ENCODE data around the gene MYO16.

The MYO16 gene

DNA sequence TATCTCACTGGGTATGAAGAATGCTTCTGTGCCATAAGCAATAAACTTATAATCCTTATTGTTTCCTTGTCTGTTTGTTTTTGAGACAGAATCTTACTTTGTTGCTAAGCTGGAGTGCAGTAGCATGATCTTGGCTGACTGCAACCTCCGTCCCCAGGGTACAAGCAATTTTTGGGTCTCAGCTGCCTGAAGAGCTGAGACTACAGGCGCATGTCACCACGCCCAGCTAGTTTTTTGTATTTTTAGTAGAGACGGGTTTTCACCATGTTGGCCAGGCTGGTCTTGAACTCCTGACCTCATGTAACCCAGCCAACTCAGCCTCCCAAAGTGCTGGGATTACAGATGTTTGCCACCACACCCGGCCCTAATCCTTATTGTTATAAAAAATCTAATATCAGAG lies 112.5 kb downstream of the MYO16 start:
- Histone ChIP-seq H3K27me3 (ENCODE audit: insufficient read depth, low read length) (no peaks in the 10 kb centered on the region), H3K9ac (ENCODE audit: low read depth, low read length) (no peak overlapping the region), H3K4me3 (ENCODE audit: low read length) (no peak overlapping the region), H3K27ac (ENCODE audit: low read depth, low read length) (no peak overlapping the region), H3K9me3 (ENCODE audit: insufficient read depth, low read depth, low read length) (peaks cover 15% of the 10 kb centered on the region), H3K4me1 (ENCODE audit: insufficient read depth, low read length) (peaks cover 10% of the 10 kb centered on the region), H3K36me3 (ENCODE audit: insufficient read depth, low read length) (no peaks in the 10 kb centered on the region)
- 98% methylated on average over 4 of the region's 5 CpGs for WGBS

DNA sequence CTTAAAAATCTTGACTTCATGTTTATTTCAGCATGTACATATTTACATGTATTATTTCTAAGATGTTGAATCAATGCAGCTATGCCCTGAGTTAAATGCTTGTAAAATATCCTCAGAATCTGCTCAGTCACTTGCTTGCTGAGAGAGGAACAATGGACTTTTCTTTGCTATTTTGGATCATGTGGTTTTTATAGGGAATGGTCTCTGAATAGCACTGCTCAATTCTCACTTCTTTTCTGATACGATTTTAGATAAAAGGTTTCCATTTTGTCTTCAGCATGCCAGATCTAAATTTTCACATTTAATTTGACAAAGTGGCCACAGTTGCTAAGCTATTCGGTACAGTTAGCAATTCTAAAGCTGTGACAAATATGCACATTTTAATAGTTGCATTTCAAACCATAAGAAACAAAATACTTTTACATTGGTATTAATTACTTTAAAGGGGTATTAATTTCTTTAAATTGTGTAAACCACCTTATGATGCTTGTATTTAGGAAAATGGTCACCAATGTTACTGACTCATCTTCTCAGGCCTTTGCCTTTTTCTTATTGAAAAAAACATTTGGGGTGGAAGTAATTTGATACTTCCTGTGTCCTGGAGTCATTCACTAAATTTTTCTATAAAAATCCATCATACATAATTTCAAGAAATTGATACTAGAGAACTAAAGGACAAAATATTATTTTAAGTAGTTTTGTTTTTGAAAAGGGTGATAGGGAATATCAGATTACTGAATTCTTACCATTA lies 113.5 kb downstream of the MYO16 start:
- peaks cover 10% of the 10 kb centered on the region for H3K4me1 ChIP-seq (ENCODE audit: insufficient read depth, low read length)
- WGBS, result 90% methylated on average over 2 of the region's 2 CpGs
- no peaks in the 10 kb centered on the region for H3K36me3 ChIP-seq (ENCODE audit: insufficient read depth, low read length)
- no peak overlapping the region for H3K27ac ChIP-seq (ENCODE audit: low read depth, low read length)
- H3K9ac ChIP-seq (ENCODE audit: low read depth, low read length), result no peak overlapping the region
- no peaks in the 10 kb centered on the region for H3K27me3 ChIP-seq (ENCODE audit: insufficient read depth, low read length)
- H3K9me3 ChIP-seq (ENCODE audit: insufficient read depth, low read depth, low read length), result peaks cover 15% of the 10 kb centered on the region
- H3K4me3 ChIP-seq (ENCODE audit: low read length), result no peak overlapping the region

DNA sequence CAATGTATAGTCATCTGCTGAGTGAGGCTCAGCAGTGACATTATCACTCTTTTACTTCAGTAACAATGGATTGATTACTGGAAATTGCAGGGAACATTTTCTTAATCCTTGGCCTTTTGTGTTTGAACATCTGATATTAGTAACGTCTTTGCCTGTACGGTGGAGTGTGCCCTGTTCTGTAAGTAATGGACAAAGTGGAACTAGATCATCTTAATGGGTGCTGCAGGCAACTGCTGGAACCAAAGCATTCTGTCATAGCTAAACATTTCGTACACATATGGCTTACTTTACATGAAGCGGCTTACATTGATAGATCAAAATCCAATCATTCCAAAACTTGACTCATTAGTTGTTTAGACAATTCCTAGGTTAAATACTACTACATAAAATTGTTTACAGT lies 114.1 kb downstream of the MYO16 start:
- Histone ChIP-seq H3K9me3 (ENCODE audit: insufficient read depth, low read depth, low read length) (peaks cover 15% of the 10 kb centered on the region), H3K27me3 (ENCODE audit: insufficient read depth, low read length) (no peaks in the 10 kb centered on the region), H3K36me3 (ENCODE audit: insufficient read depth, low read length) (no peaks in the 10 kb centered on the region), H3K4me1 (ENCODE audit: insufficient read depth, low read length) (peaks cover 10% of the 10 kb centered on the region), H3K9ac (ENCODE audit: low read depth, low read length) (no peak overlapping the region), H3K4me3 (ENCODE audit: low read length) (no peak overlapping the region), H3K27ac (ENCODE audit: low read depth, low read length) (no peak overlapping the region)
- 95% methylated on average over 4 of the region's 4 CpGs for WGBS

DNA sequence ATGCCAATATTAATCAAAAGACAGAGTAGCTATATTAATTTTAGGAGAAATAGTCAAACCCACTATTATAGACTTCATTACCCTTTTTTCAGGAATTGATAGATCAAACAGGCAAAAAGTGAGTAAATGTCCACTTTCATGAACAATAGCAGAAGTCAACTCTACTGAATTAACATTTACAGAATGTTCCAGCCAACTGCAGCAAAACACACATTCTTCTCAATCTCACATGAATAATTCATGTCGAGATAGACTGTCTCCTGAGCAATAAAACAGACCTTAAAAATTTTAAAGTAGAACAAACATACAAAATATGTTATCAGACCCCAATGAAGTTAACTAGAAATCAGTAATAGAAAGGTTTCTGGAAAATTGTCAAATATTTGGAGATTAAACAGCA lies 118.4 kb downstream of the MYO16 start:
- H3K9me3 ChIP-seq (ENCODE audit: insufficient read depth, low read depth, low read length), result no peaks in the 10 kb centered on the region
- peaks cover 6% of the 10 kb centered on the region for H3K4me1 ChIP-seq (ENCODE audit: insufficient read depth, low read length)
- no peaks in the 10 kb centered on the region for H3K36me3 ChIP-seq (ENCODE audit: insufficient read depth, low read length)
- no peaks in the 10 kb centered on the region for H3K27me3 ChIP-seq (ENCODE audit: insufficient read depth, low read length)
- no peak overlapping the region for H3K27ac ChIP-seq (ENCODE audit: low read depth, low read length)
- H3K4me3 ChIP-seq (ENCODE audit: low read length), result no peak overlapping the region
- WGBS, result 89% methylated on average over 1 of the region's 1 CpG
- no peak overlapping the region for H3K9ac ChIP-seq (ENCODE audit: low read depth, low read length)

DNA sequence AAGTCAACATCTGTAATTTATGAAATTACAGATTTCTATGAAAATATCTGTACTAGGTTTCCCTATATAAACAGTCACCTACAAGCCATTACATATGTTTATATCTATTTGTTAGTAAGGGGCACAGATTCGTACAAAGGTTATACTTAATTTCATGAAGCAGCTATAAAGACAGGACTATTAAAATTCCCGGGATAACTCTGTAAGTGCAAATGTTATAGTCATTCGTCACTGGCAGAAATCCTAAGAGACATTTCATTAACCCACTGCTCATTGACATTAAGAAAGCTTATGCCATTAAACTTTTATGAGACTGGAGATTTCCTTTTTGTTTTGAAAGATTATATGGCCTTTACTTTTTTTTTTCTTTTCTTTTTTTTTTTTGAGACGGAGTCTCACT lies 122.9 kb downstream of the MYO16 start:
- Histone ChIP-seq H3K27ac (ENCODE audit: low read depth, low read length) (no peak overlapping the region), H3K9ac (ENCODE audit: low read depth, low read length) (no peak overlapping the region), H3K9me3 (ENCODE audit: insufficient read depth, low read depth, low read length) (no peaks in the 10 kb centered on the region), H3K4me1 (ENCODE audit: insufficient read depth, low read length) (no peaks in the 10 kb centered on the region), H3K27me3 (ENCODE audit: insufficient read depth, low read length) (no peaks in the 10 kb centered on the region), H3K36me3 (ENCODE audit: insufficient read depth, low read length) (no peaks in the 10 kb centered on the region), H3K4me3 (ENCODE audit: low read length) (no peak overlapping the region)
- WGBS, result 79% methylated on average over 3 of the region's 4 CpGs

DNA sequence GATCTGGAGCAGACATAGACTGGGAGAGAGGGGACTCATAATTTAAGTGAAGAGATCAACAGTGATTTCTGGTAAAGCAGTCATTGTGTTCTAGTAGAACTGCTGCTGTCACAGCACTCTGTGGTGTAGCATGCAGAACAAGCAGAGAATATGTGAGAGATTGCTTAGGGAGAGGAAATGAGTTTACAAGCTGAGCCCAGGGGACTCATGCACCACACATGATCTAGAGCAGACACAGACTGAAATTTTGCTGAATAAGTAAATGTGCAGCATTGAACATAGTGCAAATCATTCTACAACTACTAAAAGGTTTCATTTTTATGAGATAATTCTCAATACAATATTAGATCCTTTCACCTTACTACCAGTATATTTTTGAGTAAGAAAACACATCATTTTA lies 125.7 kb downstream of the MYO16 start:
- no peak overlapping the region for H3K4me3 ChIP-seq (ENCODE audit: low read length)

DNA sequence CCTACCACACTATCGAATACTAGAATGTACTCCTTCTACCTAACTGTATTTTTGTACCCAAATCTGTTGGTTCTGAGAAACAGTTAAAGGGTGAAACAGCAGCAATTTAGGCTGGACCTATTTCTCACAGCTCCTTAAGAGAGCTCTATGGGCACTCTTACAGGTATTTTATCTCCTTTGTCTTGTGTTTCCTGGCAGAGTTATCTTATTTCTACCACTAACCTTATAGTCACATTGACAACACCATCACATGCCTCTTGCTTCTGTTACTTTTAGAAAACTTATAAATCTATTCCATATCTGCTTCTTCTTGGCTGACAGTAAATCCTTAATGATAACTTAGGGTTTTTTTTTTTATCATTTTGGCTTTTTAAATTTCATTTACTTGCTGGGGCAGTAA lies 130.7 kb downstream of the MYO16 start:
- no peak overlapping the region for H3K4me3 ChIP-seq (ENCODE audit: low read length)
- 100% methylated on average over 1 of the region's 1 CpG for WGBS
- no peaks in the 10 kb centered on the region for H3K9me3 ChIP-seq (ENCODE audit: insufficient read depth, low read depth, low read length)
- H3K27me3 ChIP-seq (ENCODE audit: insufficient read depth, low read length), result no peaks in the 10 kb centered on the region
- no peak overlapping the region for H3K27ac ChIP-seq (ENCODE audit: low read depth, low read length)
- H3K9ac ChIP-seq (ENCODE audit: low read depth, low read length), result no peak overlapping the region
- no peaks in the 10 kb centered on the region for H3K36me3 ChIP-seq (ENCODE audit: insufficient read depth, low read length)
- no peaks in the 10 kb centered on the region for H3K4me1 ChIP-seq (ENCODE audit: insufficient read depth, low read length)

More for the DNA sequence above, 125.7 kb downstream of the MYO16 start:
- no peaks in the 10 kb centered on the region for H3K36me3 ChIP-seq (ENCODE audit: insufficient read depth, low read length)
- no peak overlapping the region for H3K27ac ChIP-seq (ENCODE audit: low read depth, low read length)
- no peaks in the 10 kb centered on the region for H3K9me3 ChIP-seq (ENCODE audit: insufficient read depth, low read depth, low read length)
- H3K9ac ChIP-seq (ENCODE audit: low read depth, low read length), result no peak overlapping the region
- no peaks in the 10 kb centered on the region for H3K27me3 ChIP-seq (ENCODE audit: insufficient read depth, low read length)
- no peaks in the 10 kb centered on the region for H3K4me1 ChIP-seq (ENCODE audit: insufficient read depth, low read length)

DNA sequence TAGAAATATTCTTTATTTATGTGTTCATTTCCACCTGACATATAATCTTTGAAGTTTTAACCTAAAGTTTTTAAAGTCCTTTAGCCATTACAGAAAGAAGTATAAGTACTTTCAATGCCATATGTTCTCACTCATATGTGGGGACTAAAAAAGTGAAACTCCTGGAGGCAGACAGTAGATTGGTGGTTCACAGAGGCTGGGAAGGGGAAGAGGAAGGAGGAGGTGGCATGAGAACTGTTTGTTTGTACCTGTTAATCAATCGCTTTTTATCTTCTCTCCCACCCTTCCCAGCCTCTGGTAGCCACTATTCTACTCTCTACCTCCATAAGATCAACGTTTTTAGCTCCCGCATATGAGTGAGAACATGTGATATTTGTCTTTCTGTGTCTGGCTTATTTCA lies 131.1 kb downstream of the MYO16 start:
- Histone ChIP-seq H3K9me3 (ENCODE audit: insufficient read depth, low read depth, low read length) (no peaks in the 10 kb centered on the region), H3K36me3 (ENCODE audit: insufficient read depth, low read length) (no peaks in the 10 kb centered on the region), H3K9ac (ENCODE audit: low read depth, low read length) (no peak overlapping the region), H3K4me1 (ENCODE audit: insufficient read depth, low read length) (no peaks in the 10 kb centered on the region), H3K27me3 (ENCODE audit: insufficient read depth, low read length) (no peaks in the 10 kb centered on the region), H3K4me3 (ENCODE audit: low read length) (no peak overlapping the region), H3K27ac (ENCODE audit: low read depth, low read length) (no peak overlapping the region)
- no CpG with 5 or more reads among the region's 3 CpGs for WGBS

DNA sequence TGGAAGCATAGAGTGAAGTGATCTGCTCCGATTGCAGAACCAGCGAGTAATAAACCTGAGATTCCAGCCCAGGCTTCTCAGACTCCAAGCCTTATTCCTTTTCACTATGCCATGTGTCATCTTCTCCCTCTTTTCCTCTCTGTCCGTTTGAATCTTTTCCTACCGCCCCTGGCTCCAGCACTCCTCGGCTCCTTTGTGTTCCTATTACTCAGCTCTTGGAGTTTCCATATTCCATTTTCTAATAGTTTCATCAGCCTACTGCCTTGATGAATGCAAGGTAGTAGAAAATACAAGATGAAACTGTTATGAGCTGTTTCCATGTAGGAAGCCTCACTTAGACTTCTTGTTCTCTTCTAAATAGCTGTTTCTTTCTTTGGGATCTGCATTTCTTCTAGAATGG lies 138.6 kb downstream of the MYO16 start:
- Histone ChIP-seq H3K27me3 (ENCODE audit: insufficient read depth, low read length) (no peaks in the 10 kb centered on the region), H3K9me3 (ENCODE audit: insufficient read depth, low read depth, low read length) (no peaks in the 10 kb centered on the region)
- WGBS, result 85% methylated on average over 5 of the region's 5 CpGs

DNA sequence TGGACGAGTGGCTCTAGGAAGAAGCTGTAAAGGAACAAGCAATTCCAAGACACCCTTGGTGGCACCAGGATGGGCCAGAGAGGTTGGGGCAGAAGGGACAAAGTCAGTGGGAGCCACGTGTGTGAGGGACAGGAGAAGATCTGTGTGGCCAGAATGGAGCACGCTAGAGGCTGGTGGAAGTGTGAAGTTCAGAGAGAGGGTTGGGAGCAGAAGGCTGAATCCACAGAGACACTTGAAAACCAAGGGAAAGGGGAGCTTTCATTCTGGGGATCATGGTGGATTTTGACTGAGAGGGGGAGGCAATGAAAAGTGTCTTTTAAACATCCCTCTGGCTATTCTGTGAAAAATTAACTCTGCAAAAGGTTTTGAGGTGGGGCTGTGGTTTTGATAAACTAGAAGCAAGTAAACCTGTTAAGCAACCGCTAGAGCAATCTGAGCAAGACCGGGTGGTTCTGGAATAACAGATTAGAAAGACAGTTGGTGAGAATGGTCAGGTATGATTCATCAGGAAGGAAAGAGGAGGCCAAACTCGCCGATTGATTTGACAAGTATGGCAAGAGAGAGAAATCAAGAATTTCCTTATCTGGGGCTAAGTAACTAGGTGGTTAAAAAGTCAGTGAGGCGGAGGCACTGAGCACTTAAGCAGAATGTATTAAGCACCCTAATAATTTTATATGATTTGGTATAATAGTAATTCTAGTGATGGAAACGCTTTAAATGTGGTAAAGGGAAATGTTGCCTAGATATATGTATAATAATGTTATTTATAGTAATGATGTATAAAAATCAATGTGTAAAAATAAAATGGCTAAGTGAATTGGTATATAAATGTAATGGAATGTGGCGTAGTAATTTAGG lies 140.0 kb downstream of the MYO16 start:
- Histone ChIP-seq H3K27me3 (ENCODE audit: insufficient read depth, low read length) (no peaks in the 10 kb centered on the region), H3K4me1 (ENCODE audit: insufficient read depth, low read length) (no peaks in the 10 kb centered on the region), H3K4me3 (ENCODE audit: low read length) (no peak overlapping the region), H3K27ac (ENCODE audit: low read depth, low read length) (no peak overlapping the region), H3K36me3 (ENCODE audit: insufficient read depth, low read length) (no peaks in the 10 kb centered on the region), H3K9ac (ENCODE audit: low read depth, low read length) (no peak overlapping the region), H3K9me3 (ENCODE audit: insufficient read depth, low read depth, low read length) (no peaks in the 10 kb centered on the region)
- 92% methylated on average over 9 of the region's 10 CpGs for WGBS

More for the DNA sequence above, 138.6 kb downstream of the MYO16 start:
- Histone ChIP-seq H3K9ac (ENCODE audit: low read depth, low read length) (no peak overlapping the region), H3K36me3 (ENCODE audit: insufficient read depth, low read length) (no peaks in the 10 kb centered on the region), H3K4me1 (ENCODE audit: insufficient read depth, low read length) (no peaks in the 10 kb centered on the region), H3K4me3 (ENCODE audit: low read length) (no peak overlapping the region), H3K27ac (ENCODE audit: low read depth, low read length) (no peak overlapping the region)

DNA sequence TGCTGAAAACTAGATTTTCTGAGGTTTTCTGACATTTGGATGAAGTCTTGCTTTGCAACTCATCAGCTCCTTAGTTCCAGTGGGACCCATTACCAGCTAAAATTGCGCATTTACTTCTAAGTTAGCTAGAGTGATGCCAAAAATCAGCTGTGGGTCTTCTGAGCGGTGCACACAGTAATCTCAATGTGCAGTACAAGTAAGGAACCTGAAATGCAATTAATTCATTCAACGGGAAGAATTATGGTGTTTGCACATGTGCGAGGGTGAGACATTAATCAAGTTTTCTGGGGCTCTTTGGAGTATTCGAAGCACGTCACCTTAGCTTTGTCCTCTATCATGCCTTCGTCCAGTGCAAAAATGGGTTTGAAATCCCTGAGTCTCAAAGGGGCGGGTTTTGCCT lies 146.2 kb downstream of the MYO16 start:
- no peak overlapping the region for H3K4me3 ChIP-seq (ENCODE audit: low read length)
- H3K9me3 ChIP-seq (ENCODE audit: insufficient read depth, low read depth, low read length), result no peaks in the 10 kb centered on the region
- H3K27ac ChIP-seq (ENCODE audit: low read depth, low read length), result no peak overlapping the region
- peaks cover 8% of the 10 kb centered on the region for H3K4me1 ChIP-seq (ENCODE audit: insufficient read depth, low read length)
- 97% methylated on average over 8 of the region's 8 CpGs for WGBS
- no peak overlapping the region for H3K9ac ChIP-seq (ENCODE audit: low read depth, low read length)
- H3K27me3 ChIP-seq (ENCODE audit: insufficient read depth, low read length), result no peaks in the 10 kb centered on the region
- no peaks in the 10 kb centered on the region for H3K36me3 ChIP-seq (ENCODE audit: insufficient read depth, low read length)

Measured in HUES64 (cell line).